ENCODE measurements around the gene OR5AN1. TPM values are rescaled to one million over a fixed set of nuclear protein-coding genes. Genes with fewer than 3 reads are reported as not detected.
"Not testable (repeated sequence)": the region's sequence is repeated elsewhere in the genome, so short reads cannot be mapped to it uniquely, and the experiment has no call there.

Gene OR5AN1
- total RNA-seq, 2 experiments from 2014 or later: not detected

GRCh38 chr11:59355226-59355625 is 3.5 kb upstream of the OR5AN1 start:
- intact Hi-C loops (cut with micrococcal nuclease): no loop called here
- Mint-ChIP-seq H3K27ac (no peak overlapping the region), H3K4me1 (ENCODE audit: low read depth) (no peaks in the 10 kb centered on the region), H3K4me3 (no peak overlapping the region), H3K27me3 (peaks cover 5% of the 10 kb centered on the region), H3K36me3 (ENCODE audit: low read depth) (no peaks in the 10 kb centered on the region), H3K9me3 (peaks cover 3% of the 10 kb centered on the region)
- no peak for ATAC-seq
- CTCF ChIA-PET: no interaction called here
- no peak for DNase-seq
- no peak for TF ChIP-seq CTCF (IDR thresholded peaks at IDR 0.05)
- POLR2A ChIA-PET: no interaction called here

GRCh38 chr11:59356561-59356960 is 2.1 kb upstream of the OR5AN1 start:
- H3K27me3 Mint-ChIP-seq: peaks cover 6% of the 10 kb centered on the region
- H3K27ac Mint-ChIP-seq: no peak overlapping the region
- POLR2A ChIA-PET: no interaction called here
- intact Hi-C loops (cut with micrococcal nuclease): no loop called here
- ATAC-seq (no peak), DNase-seq (no peak)
- H3K4me1 Mint-ChIP-seq (ENCODE audit: low read depth): no peaks in the 10 kb centered on the region
- peaks cover 3% of the 10 kb centered on the region for H3K9me3 Mint-ChIP-seq
- no peak overlapping the region for H3K4me3 Mint-ChIP-seq
- CTCF ChIA-PET: no interaction called here
- H3K36me3 Mint-ChIP-seq (ENCODE audit: low read depth): no peaks in the 10 kb centered on the region
- no peak for TF ChIP-seq CTCF (IDR thresholded peaks at IDR 0.05)

- Mint-ChIP-seq H3K36me3 (ENCODE audit: low read depth) (no peaks in the 10 kb centered on the region), H3K4me1 (ENCODE audit: low read depth) (no peaks in the 10 kb centered on the region), H3K9me3 (peaks cover 3% of the 10 kb centered on the region), H3K27ac (no peak overlapping the region), H3K27me3 (peaks cover 6% of the 10 kb centered on the region), H3K4me3 (no peak overlapping the region)
- no peak for ATAC-seq
- intact Hi-C loops (cut with micrococcal nuclease): no loop called here
- CTCF ChIA-PET: no interaction called here
- no peak for TF ChIP-seq CTCF (IDR thresholded peaks at IDR 0.05)
- POLR2A ChIA-PET: no interaction called here
- DNase-seq: no peak
These were observed 675 bp upstream of the OR5AN1 start for GRCh38 chr11:59358020-59358419.

GRCh38 chr11:59365232-59366018 is 6.7 kb downstream of the OR5AN1 start:
- no peak for DNase-seq
- Mint-ChIP-seq H3K4me3 (no peak overlapping the region), H3K4me1 (ENCODE audit: low read depth) (no peaks in the 10 kb centered on the region), H3K27ac (no peak overlapping the region), H3K36me3 (ENCODE audit: low read depth) (no peaks in the 10 kb centered on the region), H3K9me3 (peaks cover 9% of the 10 kb centered on the region), H3K27me3 (peaks cover 4% of the 10 kb centered on the region)
- TF ChIP-seq CTCF (IDR thresholded peaks at IDR 0.05): no peak
- POLR2A ChIA-PET: no interaction called here
- CTCF ChIA-PET: no interaction called here
- intact Hi-C loops (cut with micrococcal nuclease): no loop called here
- ATAC-seq: no peak

- CTCF ChIA-PET: no interaction called here
- Mint-ChIP-seq H3K27me3 (peaks cover 2% of the 10 kb centered on the region), H3K36me3 (ENCODE audit: low read depth) (no peaks in the 10 kb centered on the region), H3K27ac (no peak overlapping the region), H3K9me3 (peaks cover 9% of the 10 kb centered on the region), H3K4me1 (ENCODE audit: low read depth) (no peaks in the 10 kb centered on the region), H3K4me3 (no peak overlapping the region)
- ATAC-seq (no peak), DNase-seq (no peak)
- intact Hi-C loops (cut with micrococcal nuclease): no loop called here
- TF ChIP-seq CTCF (IDR thresholded peaks at IDR 0.05): no peak
- POLR2A ChIA-PET: no interaction called here
These were observed 9.7 kb downstream of the OR5AN1 start for GRCh38 chr11:59368238-59369022.

- CTCF ChIA-PET; intact Hi-C loops (cut with micrococcal nuclease); ATAC-seq; H3K36me3 Mint-ChIP-seq (ENCODE audit: low read depth); DNase-seq; H3K4me3 Mint-ChIP-seq; H3K4me1 Mint-ChIP-seq (ENCODE audit: low read depth); H3K9me3 Mint-ChIP-seq; H3K27ac Mint-ChIP-seq; H3K27me3 Mint-ChIP-seq: not testable (repeated sequence)
- POLR2A ChIA-PET: interaction anchor here (0.7 kb wide), 1 partner anchor 19 kb away, joined by 3 read pairs; no protein-coding TSS in a partner anchor
These were observed 13.6 kb downstream of the OR5AN1 start for GRCh38 chr11:59372324-59372723.
